GM21367 (cell line): ENCODE measurements around the gene SCFD2.
"Not testable (repeated sequence)": the region's sequence is repeated elsewhere in the genome, so short reads cannot be mapped to it uniquely, and the experiment has no call there.

Experiments used
- ATAC-seq: cut with Tn5 transposase; IDR thresholded peaks from one replicate; pipeline ENCODE4 v1.9.1; 2021; ENCODE audit not compliant: unreplicated experiment

The SCFD2 gene

GRCh38 chr4:53150631-53151488, 215.0 kb downstream of the SCFD2 start:
- no peak for ATAC-seq

DNA sequence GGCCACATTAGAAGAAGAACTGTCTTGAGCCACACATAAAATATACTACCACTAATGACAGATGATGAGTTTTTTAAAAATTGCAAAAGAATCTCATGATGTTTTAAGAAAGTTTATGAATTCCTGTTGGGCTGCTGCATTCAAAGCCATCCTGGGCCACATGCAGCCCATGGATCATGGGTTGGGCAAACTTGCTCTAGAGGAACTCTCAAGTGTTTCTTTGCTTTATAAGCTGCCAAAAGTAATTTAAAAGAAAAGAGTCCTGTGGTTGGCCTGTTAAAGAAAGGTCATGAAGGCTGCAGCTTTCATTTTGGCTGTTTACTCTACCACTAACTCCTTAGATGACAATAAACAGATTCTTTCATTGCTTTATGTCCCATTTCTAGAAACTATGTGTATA, 218.2 kb downstream of the SCFD2 start:
- ATAC-seq, result no peak

DNA sequence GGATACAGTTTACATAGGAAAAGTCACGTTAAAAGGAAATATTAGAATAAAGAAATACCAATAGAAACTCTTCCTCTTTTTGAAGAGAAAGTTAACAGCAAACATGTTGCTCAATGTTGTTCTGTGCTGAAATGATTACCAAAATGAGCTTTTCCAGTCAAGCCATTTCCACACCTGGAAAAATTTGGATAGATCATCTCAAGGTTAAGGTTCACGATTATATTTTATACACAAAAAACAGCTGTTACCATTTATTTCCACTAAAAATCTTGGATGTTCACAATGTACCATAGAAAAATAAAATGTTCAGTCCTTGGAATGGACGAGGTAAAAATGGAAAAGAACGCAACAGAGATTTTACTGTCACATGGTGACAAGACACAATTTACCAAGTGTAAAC, 218.7 kb downstream of the SCFD2 start:
- ATAC-seq, result no peak

DNA sequence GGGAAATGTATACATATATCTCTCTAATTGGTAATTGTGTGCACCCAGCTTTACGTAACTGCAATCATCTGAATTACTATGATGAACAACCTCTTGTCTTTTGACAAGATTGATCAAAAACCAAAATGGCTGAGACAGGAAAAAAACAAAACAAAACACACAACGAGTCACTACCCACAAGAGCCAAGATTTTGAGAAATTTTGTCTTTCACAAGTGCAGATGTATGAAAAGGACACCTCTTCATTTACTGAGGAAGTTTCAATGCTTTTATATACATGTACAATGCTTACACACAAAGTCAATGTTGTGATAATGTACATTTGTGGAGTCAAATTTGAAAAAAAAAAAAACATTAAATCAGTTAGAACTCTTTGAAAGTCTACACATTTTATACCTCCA, 224.6 kb downstream of the SCFD2 start:
- no peak for ATAC-seq

GRCh38 chr4:53139256-53139655, 226.6 kb downstream of the SCFD2 start:
- not testable (repeated sequence) for ATAC-seq

- ATAC-seq, result no peak
These were observed 228.4 kb downstream of the SCFD2 start for GRCh38 chr4:53137468-53137867.

DNA sequence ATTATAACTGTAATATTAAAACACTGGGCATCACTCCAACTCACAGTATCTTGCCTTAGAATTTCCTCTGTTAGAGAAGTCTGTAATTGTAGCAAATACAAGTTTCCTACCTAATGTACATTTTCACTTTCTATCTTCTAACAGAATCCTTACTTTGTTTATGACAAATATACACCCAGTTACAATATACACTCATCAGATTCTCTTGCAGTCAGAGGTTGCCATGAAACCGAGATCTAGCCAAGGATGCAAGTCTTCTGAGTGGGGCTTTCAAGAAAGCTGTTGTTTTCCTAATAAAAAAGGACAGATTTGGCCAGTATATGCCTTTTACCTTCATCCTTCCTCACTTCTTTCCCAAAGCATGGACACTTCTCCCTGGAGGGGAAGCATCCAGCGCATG, 228.9 kb downstream of the SCFD2 start:
- no peak for ATAC-seq

- ATAC-seq, result no peak
These were observed 233.5 kb downstream of the SCFD2 start for GRCh38 chr4:53132132-53132891.

- no peak for ATAC-seq
These were observed 234.3 kb downstream of the SCFD2 start for GRCh38 chr4:53131562-53131925.

DNA sequence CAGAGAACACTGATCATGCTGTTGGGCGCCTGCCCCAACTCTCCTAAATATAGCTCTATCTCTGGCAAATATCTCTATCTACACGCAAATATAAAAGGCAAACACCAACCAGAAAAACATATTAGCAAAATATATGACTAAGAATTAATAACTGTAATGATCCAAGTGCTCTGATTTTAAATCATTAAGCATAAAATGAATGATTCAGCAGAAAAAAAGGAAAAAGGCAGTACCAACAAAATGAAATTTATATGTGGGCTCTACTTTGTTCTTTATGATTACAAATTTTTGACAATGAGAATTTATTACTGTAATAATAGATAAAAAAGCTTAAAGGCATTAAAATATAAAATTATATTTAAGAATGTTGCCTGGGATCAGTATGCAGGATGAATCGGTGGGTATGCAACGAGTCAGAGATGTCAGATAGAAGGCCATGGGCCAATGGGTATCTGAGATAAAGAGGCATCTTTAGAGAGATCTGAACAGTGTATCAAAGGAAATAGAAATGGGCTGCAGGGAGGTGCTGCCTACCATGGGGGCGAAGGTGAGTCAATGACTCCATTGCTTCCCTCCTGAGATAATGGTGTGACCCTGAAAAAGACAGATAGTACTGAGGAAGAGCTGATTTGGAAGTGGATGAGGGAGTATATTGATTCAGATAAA, 234.8 kb downstream of the SCFD2 start:
- no peak for ATAC-seq

DNA sequence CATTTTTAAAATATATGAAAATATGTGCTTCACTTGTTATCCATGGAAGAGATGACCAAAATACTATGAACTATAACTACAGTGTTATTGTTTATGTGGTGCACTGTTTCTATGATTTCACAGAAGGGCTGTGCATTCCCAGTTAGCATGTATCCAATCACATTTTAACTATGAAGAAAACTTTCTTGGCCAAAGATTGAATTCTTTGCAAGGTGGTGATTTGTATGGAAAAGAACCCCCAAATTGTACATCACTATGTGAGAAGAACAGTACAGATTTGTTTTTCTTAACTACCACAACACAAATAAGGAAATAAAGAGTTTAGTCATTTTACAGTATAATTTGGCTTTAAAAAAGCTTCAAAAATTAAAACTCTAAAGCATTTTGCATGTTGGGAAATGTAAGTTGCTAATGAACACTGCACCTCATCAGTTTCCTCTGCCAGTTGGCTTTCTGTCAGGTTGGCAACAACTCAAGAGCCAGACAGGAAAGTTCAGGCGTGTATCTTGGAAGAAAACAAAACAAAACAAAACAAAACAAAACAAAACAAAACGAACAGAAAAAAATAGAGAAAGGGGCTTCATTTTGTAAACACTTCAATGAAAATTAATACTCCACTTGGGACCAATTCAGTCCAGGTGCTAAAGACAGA, 237.0 kb downstream of the SCFD2 start:
- no peak for ATAC-seq

GRCh38 chr4:53128231-53128630, 237.6 kb downstream of the SCFD2 start:
- ATAC-seq, result no peak

DNA sequence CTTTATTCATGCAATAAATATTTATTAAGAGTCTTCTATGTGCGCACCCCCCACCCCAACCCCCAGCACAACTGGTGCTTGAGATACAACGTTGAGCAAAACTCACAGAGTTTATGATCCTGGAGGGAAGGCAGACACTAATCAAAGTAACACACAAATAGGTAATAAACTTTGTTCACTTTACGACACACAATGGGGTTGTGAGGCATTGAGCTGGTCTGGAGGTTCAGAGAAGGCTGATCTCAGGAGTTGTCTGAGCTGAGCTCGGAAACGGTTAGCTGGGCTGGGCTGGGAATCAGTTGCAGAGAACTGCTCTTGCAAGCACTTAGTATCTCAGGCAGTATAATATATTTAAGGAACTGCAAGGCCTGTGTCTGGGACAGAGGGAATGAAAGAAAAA, 238.5 kb downstream of the SCFD2 start:
- no peak for ATAC-seq

- no peak for ATAC-seq
These were observed 239.8 kb downstream of the SCFD2 start for GRCh38 chr4:53126099-53126498.

DNA sequence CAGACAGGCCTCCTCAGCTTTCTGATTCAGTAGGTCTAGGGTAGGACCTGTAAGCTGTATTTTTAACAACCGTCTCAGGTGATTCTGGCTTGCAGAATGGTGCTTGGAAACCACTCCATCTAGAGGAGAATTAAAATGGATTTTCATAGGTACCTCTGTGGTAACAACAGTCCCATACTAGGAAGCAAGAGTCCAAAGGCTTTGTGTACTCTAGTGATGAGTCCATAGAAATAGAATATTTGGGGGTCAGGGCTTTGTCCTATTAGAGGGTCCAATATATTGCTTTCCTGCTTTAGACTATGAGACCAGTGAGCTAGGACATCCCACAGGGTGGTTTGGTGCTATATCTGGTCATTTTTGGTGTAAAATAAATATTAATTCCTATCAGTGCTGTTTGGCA, 242.0 kb downstream of the SCFD2 start:
- no peak for ATAC-seq

- no peak for ATAC-seq
These were observed 242.7 kb downstream of the SCFD2 start for GRCh38 chr4:53123171-53123570.

DNA sequence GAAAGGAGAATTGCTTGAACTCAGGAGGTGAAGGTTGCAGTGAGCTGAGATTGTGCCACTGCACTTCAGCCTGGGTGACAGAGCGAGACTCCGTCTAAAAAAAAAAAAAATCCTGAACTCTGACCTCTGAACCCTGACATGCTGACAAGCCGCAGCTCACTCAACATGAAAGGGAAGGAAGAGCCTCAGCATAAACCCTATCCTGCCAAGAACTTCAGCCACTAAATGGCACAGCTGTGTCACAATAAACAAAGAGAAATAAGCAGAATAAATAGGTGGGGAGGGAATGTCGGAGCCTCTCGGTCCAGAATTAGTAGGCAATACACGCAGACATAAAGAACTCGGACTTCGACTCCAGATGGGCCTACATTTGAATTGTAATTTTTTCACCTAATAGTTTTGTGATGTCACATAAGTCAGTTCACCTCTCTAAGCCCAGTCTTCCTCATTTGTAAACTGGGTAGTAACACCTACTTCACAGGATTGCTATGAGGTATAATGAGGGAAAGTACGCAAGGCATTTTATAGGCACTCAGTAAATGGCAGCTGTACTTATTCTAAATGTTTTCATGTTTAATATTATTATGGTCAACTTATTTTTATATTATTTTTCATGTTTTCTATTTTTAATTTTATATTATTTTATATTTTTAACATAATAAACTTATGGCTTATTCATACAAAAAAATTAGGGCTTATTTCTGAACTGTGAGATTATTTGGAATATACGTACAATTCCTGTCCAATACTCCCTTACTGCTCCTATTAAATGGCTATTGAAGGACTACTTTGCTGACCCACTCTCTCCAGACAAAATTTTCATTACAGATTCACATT, 243.4 kb downstream of the SCFD2 start:
- no peak for ATAC-seq

DNA sequence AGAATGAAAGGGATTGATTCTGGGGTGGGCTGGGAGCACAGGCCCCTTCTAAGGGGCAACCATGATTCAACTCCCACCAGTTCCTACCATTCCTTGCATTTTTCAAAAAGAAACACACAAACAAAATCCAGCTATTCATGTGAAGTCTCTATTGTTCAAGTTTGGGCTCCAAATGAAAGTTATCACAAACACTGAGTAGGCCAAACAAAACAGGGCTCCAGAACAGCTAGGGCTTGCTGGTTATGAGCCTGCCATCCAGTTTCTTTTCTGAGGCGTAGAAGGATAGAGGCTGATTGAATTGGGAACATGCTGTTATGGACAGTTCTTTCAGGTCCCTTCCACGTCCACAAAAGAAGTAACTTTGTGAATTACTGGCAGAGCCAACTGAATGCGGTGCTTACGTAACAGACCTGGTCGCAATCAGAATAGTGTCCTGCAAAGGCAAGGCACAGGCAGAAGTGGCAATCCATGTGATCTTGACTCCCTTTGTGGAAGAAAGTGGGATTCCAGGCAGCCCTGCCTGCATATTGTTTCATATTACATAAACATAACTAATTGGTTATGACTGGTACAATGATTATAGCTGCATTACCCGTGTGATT, 244.5 kb downstream of the SCFD2 start:
- ATAC-seq, result no peak

GRCh38 chr4:53120778-53121177, 245.1 kb downstream of the SCFD2 start:
- no peak for ATAC-seq

DNA sequence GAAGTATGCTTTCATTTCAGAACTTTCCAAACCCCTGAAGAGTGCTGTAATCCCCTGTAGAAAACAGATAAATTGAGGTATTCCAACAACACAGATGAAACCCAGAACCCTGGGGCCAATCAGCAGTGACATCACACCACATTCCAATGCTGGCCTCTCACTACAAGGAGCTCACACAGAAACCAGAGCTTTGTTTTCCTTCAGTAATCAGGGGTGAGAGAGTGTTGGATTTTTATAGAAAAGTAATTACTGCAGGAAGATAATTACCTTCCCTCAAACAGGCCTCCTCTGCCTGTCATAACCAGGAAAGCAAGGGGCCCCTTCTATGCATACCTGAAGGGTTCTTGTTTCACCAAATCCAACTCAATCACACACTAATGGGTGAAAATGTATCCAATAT, 246.2 kb downstream of the SCFD2 start:
- ATAC-seq, result no peak
